Endometrium (tissue), 2 donors: ENCODE data around the gene JCHAIN.

Experiments
- FAIRE-seq: peaks from 2 replicates; lab custom pipeline; 2012; peaks lifted over from hg19 to GRCh38; lab: Jason Lieb, UNC
- donor health status: control.
- donor health status: control.

The JCHAIN gene

DNA sequence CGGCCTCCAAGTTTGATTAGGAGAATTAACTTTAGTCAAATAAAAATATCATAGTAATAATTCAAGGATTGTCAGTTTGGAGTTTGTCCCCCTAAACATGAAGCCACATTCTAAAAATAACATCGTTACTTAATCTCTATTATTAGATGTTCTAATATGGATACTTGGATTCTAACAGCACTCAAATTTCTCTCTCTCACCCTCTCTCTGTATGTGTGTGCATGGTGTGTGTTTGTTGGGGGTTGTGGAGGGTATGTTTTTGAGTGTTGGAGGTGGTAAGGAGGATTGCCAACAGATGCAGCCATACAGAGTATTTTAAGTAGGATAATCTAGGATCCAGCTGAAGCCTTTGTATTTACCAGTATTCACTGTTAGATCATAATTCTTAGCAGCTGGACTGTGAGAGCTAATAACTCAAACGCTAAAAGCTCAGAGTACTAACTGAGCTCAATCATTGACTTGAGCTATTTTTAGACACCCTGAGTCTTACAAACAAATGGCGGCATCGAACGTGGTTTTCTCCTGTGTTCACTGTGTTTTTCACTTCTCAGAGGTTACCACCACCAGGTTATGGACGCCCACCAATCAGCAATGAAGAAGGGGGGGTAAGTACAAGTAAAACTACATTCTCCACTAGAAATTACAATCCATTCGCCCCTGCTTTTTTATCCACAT is 28.9 kb downstream of the JCHAIN start:
- no peak for FAIRE-seq

DNA sequence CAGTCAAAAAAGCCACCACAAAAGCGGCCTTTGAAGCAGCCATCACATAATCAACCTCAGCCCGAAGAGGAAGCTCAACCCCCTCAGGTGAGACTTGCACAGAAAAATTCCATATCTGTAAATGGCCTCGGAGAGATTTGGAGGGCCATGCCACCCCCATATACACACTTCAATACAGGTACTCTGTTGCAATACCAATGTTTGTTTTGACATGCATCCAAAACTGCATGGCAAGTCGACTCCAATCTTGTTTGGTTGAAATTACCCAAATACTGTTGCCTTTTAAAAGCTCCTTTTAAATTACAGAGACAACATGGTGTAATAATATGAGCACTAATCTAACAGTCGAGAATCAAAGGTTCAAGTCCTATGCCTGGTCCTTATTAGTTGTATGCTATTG is 31.8 kb downstream of the JCHAIN start:
- FAIRE-seq, result no peak

DNA sequence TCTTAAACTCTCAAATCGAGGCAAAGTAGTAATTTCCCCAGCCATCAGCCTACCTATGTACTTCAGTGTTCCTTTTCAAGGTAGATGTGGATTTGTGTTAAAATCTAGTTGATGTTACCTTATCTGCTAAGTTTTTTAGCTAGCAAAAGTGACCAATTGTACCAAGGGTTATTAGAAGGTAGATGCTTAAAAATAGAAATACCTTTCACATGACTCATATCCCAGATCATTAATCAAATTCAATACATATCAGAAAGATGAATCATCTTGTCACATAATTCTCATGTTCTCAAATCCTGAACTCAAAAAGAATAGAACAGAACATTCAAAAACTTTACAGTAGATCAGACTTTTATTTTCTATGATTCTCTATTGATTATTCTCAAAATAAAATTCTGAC is 34.3 kb downstream of the JCHAIN start:
- no peak for FAIRE-seq

GRCh38 chr4:70630162-70630561 is 36.1 kb downstream of the JCHAIN start:
- no peak for FAIRE-seq

DNA sequence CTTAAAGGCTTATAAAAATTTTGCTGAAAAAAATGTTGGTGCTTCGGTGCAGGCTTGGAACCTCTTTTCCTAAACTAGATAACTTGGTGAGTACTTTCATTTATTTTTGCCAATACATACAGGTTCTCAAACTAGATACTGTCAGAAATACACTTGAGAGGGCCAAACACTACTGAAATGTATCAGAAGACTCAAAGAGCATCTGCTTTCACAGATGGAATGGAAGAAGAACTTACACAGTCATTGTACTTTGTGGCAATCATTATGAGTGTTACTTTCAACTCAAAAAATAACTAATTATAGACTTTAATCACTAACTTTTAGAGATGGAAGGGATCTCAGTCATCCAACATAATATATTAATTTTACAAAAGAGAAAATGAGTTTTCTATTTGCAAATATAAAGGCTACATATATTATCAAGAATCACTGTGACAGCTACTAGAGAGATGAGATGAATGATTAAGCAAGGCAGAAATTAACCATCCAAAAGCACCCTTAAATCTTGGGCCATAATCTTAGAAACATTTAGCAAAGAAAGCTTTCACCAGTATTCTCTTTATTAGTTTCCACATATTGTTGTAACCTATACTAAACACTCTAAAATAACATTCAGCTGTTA is 36.7 kb downstream of the JCHAIN start:
- FAIRE-seq, result no peak

- FAIRE-seq, result no peak
Measured at GRCh38 chr4:70628444-70628843, 37.9 kb downstream of the JCHAIN start, which contains the start of gene ENAM. Gene ENAM (plus strand): TSS chr4:70628744. CDS start chr4:70629501, 757 bp downstream.

DNA sequence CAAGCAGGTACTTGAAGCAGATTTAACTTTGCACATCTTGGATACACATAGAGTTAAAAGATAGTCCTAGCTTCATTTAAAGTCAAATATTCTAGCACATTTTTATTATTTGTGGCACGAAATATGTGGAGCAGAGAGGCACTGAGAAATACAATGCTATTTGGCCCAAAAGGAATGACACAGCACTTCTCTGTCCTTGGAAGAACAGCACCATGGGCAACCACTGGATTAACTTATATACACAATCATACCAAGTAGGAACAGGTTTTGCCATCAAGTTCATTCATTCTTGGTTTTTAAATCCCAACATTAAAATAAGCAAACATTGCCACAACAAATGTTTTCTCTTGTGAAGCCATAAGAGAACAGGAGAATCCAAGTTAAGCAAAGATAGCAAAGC is 38.7 kb downstream of the JCHAIN start:
- no peak for FAIRE-seq

GRCh38 chr4:70624226-70624793 is 42.0 kb downstream of the JCHAIN start:
- FAIRE-seq, result no peak

GRCh38 chr4:70623323-70623722 is 43.0 kb downstream of the JCHAIN start:
- FAIRE-seq, result no peak

- no peak for FAIRE-seq
Measured at GRCh38 chr4:70619778-70620177, 46.5 kb downstream of the JCHAIN start.

DNA sequence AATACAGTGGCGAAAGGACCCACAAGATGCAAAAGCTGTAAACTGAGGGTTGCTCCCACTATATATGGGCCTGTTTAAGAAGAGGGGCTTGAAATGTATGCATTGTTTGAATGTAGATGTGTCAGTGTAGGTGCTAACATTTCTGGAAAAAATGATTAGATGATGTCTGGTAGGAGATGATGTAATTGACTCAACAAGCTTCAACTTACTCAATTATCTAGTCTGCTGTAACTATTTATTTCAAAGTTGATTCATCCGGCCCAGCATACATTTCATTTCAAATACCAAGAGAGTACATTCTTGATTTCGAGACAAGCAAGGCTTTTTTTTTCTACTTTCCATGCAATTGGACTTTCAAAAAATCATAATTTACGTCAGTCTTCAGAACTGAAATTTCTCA is 47.0 kb downstream of the JCHAIN start:
- FAIRE-seq, result no peak

DNA sequence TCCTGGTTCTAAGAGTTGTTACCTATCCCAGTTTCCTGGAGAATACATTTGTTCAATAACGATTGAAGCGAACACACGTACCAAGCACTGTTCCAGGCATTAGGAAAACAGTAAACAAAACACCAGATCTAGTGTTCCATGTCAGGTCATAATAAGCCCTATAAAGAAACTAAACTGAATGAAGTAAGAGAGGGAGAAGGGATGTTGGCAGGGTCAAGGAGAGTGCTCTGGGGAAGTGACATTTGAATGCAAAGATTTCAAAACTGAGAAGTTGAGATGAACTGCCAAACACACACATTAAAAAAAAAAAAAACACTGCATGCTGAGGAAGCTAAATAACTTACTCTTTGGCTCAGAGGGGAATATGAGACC is 52.1 kb downstream of the JCHAIN start:
- no peak for FAIRE-seq

DNA sequence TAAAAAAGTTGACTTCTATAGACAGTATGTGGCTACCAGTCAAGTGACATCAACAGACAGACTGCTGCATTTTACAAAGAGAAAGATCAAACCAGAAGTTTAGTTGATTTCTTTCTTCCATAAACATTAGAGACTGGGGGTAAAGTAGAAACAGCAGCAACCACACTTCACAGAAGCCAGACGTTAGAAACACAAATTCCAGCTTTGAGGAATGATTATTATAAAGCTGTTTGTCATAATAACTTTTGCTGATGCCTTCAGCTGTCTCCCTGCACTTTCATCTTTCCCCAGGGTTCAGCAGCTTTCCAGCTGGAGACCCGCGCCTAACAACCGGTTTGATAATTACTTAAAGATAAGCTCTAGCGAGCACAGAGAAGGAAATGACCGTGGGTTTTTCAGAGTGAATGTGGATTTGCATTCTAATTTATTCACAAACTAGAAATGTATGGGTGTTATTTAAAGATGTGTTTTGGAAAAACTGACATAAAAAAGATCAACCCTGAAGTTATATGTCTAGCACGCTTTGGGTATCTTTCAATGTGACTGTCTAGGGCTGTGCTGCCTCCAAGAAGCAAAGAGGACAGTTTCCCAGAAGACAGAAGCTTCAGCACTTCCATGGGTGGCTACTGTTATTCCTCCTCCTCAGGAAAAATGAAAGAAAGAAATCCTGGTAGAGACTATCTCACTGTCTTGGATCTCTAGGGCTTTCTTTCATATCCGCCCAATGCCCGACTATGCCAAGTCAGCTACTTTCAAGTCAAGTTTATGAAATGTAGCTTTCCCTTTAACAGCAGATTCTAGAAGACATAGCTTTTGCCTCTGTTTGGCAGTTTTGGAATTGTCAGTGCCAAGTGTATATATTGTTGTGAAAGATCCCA is 52.8 kb downstream of the JCHAIN start:
- FAIRE-seq, result peak; percentile 8

DNA sequence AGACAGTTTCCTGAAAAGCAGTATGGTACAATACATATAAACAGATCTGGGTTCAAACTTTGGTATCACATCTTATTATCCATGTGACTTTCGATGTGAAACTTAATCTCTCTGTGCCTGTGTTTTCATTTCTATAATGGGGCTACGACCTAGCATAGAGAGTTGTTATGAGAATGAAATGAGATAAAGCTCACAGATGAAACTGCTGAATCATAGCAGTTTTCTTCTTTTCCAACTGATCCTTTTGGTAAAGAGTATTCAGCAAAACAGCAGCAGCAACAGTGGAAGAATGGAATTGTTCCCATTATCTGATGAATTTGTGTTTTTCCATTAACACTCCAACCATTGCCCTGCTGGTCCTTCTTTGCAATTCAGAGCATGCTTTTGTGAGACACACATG is 58.0 kb downstream of the JCHAIN start:
- no peak for FAIRE-seq

- FAIRE-seq, result no peak
Measured at GRCh38 chr4:70607334-70607853, 58.9 kb downstream of the JCHAIN start.

DNA sequence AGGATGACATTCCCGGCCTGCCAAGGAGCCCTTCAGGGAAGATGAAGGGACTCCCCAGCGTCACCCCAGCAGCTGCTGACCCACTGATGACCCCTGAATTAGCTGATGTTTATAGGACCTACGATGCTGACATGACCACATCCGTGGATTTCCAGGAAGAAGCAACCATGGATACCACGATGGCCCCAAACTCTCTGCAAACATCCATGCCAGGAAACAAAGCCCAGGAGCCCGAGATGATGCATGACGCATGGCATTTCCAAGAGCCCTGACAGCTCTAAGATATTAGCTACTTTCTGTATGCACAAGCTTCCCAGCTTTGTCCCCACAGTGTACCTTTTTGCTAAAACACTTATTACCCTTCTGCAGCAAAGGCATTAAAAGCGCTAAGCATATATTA is 59.8 kb downstream of the JCHAIN start:
- no peak for FAIRE-seq
